Panc1 (cell line): ENCODE results near the gene ZNF490. TPM values are rescaled to one million over a fixed set of nuclear protein-coding genes. Genes with fewer than 3 reads are reported as not detected.

ENCODE experiments used
- ATAC-seq: fragments of 200-7000 bp; cut with Tn5 transposase; 2 replicates; pipeline ENCODE4 v1.9.1; 2020; ENCODE audit warnings: mild to moderate bottlenecking, moderate library complexity
- Bru-seq: library from RNA; stranded (reverse); fragments of 400-500 nt; gene quantifications from one replicate; lab custom pipeline; 2021; lab: Mats Ljungman, UMichigan
- BruChase-seq, 2 experiments: library from RNA; stranded (reverse); fragments of 400-500 nt; gene quantifications; one replicate each; lab custom pipeline; 2021; lab: Mats Ljungman, UMichigan
- BruUV-seq: library from RNA; stranded (reverse); fragments of 400-500 nt; replicated peaks from 2 replicates; lab custom pipeline; 2021; lab: Mats Ljungman, UMichigan
- CTCF ChIA-PET: fragments of 300-600 bp; sonication (Branson Sonifier 250); formaldehyde crosslinking; loops from one replicate; lab custom pipeline; 2022; ENCODE audit warnings: antibody characterized with exemption; lab: Charles Lee
- POLR2A ChIA-PET: fragments of 300-600 bp; sonication (Branson Sonifier 250); formaldehyde crosslinking; loops from one replicate; lab custom pipeline; 2022; ENCODE audit warnings: antibody characterized with exemption; lab: Charles Lee
- DNase-seq: peaks from one replicate; pipeline ENCODE4 v3.0.0-alpha.2; 2010; ENCODE audit warnings: low read depth, low spot score
- H3K27ac ChIP-seq: 2 replicates; pipeline ENCODE4 v1.5.1; 2011; ENCODE audit warnings: mild to moderate bottlenecking, low read length, inconsistent platforms
- H3K27me3 ChIP-seq: fragments of 200-500 bp; sonication (Bioruptor generic); 2 replicates; pipeline ENCODE4 v1.6.0; 2014; ENCODE audit warnings: low read length, inconsistent platforms; ENCODE audit not compliant: control insufficient read depth, insufficient read depth
- H3K36me3 ChIP-seq: fragments of 200-500 bp; sonication (Bioruptor generic); 2 replicates; pipeline ENCODE4 v1.5.1; 2014; ENCODE audit warnings: inconsistent platforms, mild to moderate bottlenecking, low read length, moderate library complexity; ENCODE audit not compliant: control insufficient read depth, insufficient read depth
- H3K4me1 ChIP-seq: 2 replicates; pipeline ENCODE4 v1.5.1; 2011; ENCODE audit warnings: inconsistent platforms, mild to moderate bottlenecking, low read length, moderate library complexity; ENCODE audit not compliant: control insufficient read depth, insufficient read depth
- H3K4me3 ChIP-seq, 2 experiments: 2 replicates each; pipeline ENCODE4 v1.5.1; 2011 to 2012; ENCODE audit warnings: low read depth in 2 of 2, low read length in 2 of 2, mild to moderate bottlenecking in 2 of 2, inconsistent platforms in 1 of 2, moderate library complexity in 1 of 2
- H3K9me3 ChIP-seq: fragments of 200-500 bp; sonication (Bioruptor generic); 2 replicates; pipeline ENCODE4 v1.5.1; 2014; ENCODE audit warnings: low read depth, mild to moderate bottlenecking, inconsistent platforms, low read length, moderate library complexity; ENCODE audit not compliant: control insufficient read depth, insufficient read depth
- CTCF ChIP-seq: fragments of 450-650 bp; IDR thresholded peaks from 2 replicates; pipeline ENCODE4 v1.5.1; 2017; ENCODE audit warnings: mild to moderate bottlenecking
- POLR2AphosphoS5 ChIP-seq: IDR thresholded peaks from 2 replicates; pipeline ENCODE4 v1.6.1; 2012; ENCODE audit warnings: mild to moderate bottlenecking, low read depth, low read length, moderate library complexity
- REST ChIP-seq, 2 experiments: IDR thresholded peaks; 2 replicates each; pipeline ENCODE4 v1.6.1; 2011 to 2012; ENCODE audit warnings: low read depth in 2 of 2, control low read depth in 1 of 2, low read length in 1 of 2, mild to moderate bottlenecking in 1 of 2, moderate library complexity in 1 of 2; ENCODE audit not compliant: insufficient read depth in 1 of 2
- SIN3A ChIP-seq: IDR thresholded peaks from 2 replicates; pipeline ENCODE4 v1.6.1; 2012; ENCODE audit warnings: low read depth, mild to moderate bottlenecking, low read length, moderate library complexity, borderline replicate concordance; ENCODE audit not compliant: insufficient read depth
- TCF7L2 ChIP-seq: IDR thresholded peaks from 2 replicates; pipeline ENCODE4 v1.6.1; 2011; ENCODE audit warnings: mild to moderate bottlenecking, low read depth, low read length, inconsistent platforms
- in situ Hi-C: cut with HindIII; loops from 2 replicates; pipeline ENCODE4 v1.10.0; 2016; ENCODE audit warnings: low sequenced_read_pairs, low pct_unique_long_range_greater_than_20kb
- intact Hi-C: fragments of 100-400 bp; cut with micrococcal nuclease; formaldehyde crosslinking; loops from one replicate; pipeline ENCODE4 v1.10.0; 2022; ENCODE audit not compliant: unreplicated experiment
- long read RNA-seq: library from polyadenylated mRNA; unstranded; transcript quantifications from one replicate; pipeline ENCODE4 v2.0.0, GENCODE V29; 2021; ENCODE audit not compliant: unreplicated experiment
- polyA plus RNA-seq: library from polyadenylated mRNA; unstranded; fragments of >200 nt; gene quantifications from one replicate; pipeline ENCODE4 v1.2.1, GENCODE V29; 2012; ENCODE audit warnings: missing spikeins; ENCODE audit not compliant: insufficient read length
- total RNA-seq: library from RNA; stranded (reverse); gene quantifications from one replicate; pipeline ENCODE4 v1.2.1, GENCODE V29; 2021; ENCODE audit not compliant: unreplicated experiment

Gene ZNF490
- total RNA-seq (7.0 TPM), Bru-seq, nascent RNA (percentile 52 among the genes with signal in this experiment), BruChase-seq, experiment 1, labeled RNA remaining after a 2-hour chase (percentile 56 among the genes with signal in this experiment), BruChase-seq, experiment 2, labeled RNA remaining after a 6-hour chase (percentile 58 among the genes with signal in this experiment)
- 1.8 TPM for polyA plus RNA-seq
- long read RNA-seq, full-length matches to known transcripts = 4 of 10 reads
- long read RNA-seq, partial matches to known transcripts = 0 of 10 reads
- long read RNA-seq, other reads (novel, unspliced or antisense) = 6 of 10 reads

- TF ChIP-seq POLR2AphosphoS5 = peak; percentile 65; the same call in 1 of the 2 replicates
- no peak for TF ChIP-seq CTCF
- no peak for TF ChIP-seq REST (IDR thresholded peaks at IDR 0.05; ENCODE audit: insufficient read depth in 1 of 2, low read depth in 2 of 2, low read length in 1 of 2)
- peak; percentile 17; the same call in 1 of the 2 replicates for TF ChIP-seq SIN3A
- no peak for TF ChIP-seq TCF7L2
- Histone ChIP-seq H3K27ac (peak within 1 kb of the TSS; percentile 90), H3K4me1 (peaks cover 8% of the 10 kb centered on the region), H3K9me3 (no peaks in the 10 kb centered on the region; the same call in 1 of the 2 replicates), H3K36me3 (peaks cover 5% of the 10 kb centered on the region; the same call in 1 of the 2 replicates), H3K27me3 (no peaks in the 10 kb centered on the region), H3K4me3 (peak within 1 kb of the TSS; percentile 83 to 97)
- ATAC-seq (peak; percentile 100), DNase-seq (peak; percentile 79)
- intact Hi-C loops = no loop called here
- POLR2A ChIA-PET = interaction anchor here (0.5 to 0.9 kb wide), 3 partner anchors 19 to 117 kb away, joined by 4 to 5 read pairs (median 4); no protein-coding TSS in a partner anchor
- no TSS peak for BruUV-seq
- CTCF ChIA-PET = no interaction called here
- in situ Hi-C loops = no loop called here
Measured at GRCh38 chr19:12610540-12611360, at the start of gene ZNF490, which contains the start of gene ZNF791. Gene ZNF490 (minus strand): TSS chr19:12610813. CDS start chr19:12610680, 133 bp downstream. Gene ZNF791 (plus strand): TSS chr19:12610920. CDS start chr19:12611080, 160 bp downstream.

- H3K27ac ChIP-seq = no peak overlapping the region
- BruUV-seq = no TSS peak
- POLR2A ChIA-PET = no interaction called here
- H3K27me3 ChIP-seq = no peaks in the 10 kb centered on the region
- no peaks in the 10 kb centered on the region for H3K9me3 ChIP-seq
- in situ Hi-C loops (no loop called here), intact Hi-C loops (no loop called here)
- TF ChIP-seq SIN3A = no peak
- TF ChIP-seq POLR2AphosphoS5 = no peak
- no peak for TF ChIP-seq CTCF
- TF ChIP-seq REST (IDR thresholded peaks at IDR 0.05; ENCODE audit: insufficient read depth in 1 of 2, low read depth in 2 of 2, low read length in 1 of 2) = no peak
- TF ChIP-seq TCF7L2 = no peak
- no peaks in the 10 kb centered on the region for H3K36me3 ChIP-seq
- ATAC-seq (no peak), DNase-seq (no peak)
- no peak overlapping the region for H3K4me3 ChIP-seq
- CTCF ChIA-PET = no interaction called here
- H3K4me1 ChIP-seq = no peaks in the 10 kb centered on the region
Measured at GRCh38 chr19:12657966-12658365, 47.4 kb upstream of the ZNF490 start.
